Fibroblast of mammary gland (primary cell): Measurements from ENCODE around the gene PPARA.

ENCODE experiments used
- DNase-seq: peaks from one replicate; pipeline ENCODE4 v3.0.0-alpha.2; 2010; ENCODE audit warnings: low read depth
- H3K4me3 ChIP-seq: 2 replicates; pipeline ENCODE4 v1.5.1; 2011; ENCODE audit warnings: low read depth, mild to moderate bottlenecking, low read length, moderate library complexity; ENCODE audit not compliant: control insufficient read depth
- CTCF ChIP-seq: conservative IDR thresholded peaks from 2 replicates; pipeline ENCODE4 v1.5.1; 2011; ENCODE audit warnings: low read depth, low read length, inconsistent platforms; ENCODE audit not compliant: control insufficient read depth, insufficient read depth

Gene PPARA

GRCh38 chr22:46139895-46140350 lies 10.4 kb upstream of the PPARA start:
- no peak overlapping the region for H3K4me3 ChIP-seq
- DNase-seq: no peak
- TF ChIP-seq CTCF: no peak

DNA sequence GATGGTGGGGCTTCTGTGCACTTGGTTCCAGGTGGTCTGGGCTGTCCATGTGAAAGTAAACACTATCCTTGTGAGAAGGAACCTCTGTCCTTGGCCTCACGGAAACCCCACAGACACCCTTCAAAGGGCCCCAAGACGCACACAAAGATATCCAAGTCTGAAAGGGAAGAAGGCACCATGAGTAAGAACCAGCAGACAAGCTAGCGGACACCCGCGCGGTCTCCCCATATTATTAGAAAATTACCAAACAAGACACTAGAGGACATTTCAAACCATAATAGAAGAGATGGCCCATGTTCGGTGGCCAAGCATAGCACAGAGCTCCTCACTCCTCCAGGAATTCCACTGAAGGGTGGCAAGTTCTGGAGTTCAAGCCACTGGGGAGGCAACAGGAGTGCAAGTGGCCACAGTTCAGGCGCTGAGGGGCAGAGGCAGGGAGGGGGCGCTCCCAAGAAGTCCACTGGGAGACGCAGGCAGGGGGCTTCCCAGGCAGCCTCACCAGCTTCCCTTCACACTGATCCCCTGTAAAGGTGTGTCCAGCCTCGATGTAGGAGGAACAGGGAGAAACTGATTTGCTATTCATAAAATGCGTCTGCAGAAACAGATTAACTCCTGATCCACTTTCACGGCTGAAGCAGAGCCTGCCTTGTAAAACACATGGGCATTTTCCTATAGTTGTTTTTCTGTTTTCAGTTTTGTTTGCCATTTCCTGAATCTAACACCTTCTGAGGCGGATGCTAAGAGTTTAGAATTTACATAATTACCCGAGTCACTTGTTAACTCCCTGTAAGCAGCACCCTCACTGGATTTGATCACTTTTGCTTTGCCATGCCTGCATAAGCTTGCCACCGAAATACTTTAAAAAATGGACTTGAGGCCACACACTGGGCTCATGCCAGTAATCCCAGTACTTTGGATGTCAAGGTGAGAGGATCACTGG lies 9.1 kb upstream of the PPARA start:
- no peak for TF ChIP-seq CTCF
- no peak overlapping the region for H3K4me3 ChIP-seq
- no peak for DNase-seq

GRCh38 chr22:46142548-46143490 lies 7.5 kb upstream of the PPARA start:
- no peak overlapping the region for H3K4me3 ChIP-seq
- DNase-seq: no peak
- no peak for TF ChIP-seq CTCF

DNA sequence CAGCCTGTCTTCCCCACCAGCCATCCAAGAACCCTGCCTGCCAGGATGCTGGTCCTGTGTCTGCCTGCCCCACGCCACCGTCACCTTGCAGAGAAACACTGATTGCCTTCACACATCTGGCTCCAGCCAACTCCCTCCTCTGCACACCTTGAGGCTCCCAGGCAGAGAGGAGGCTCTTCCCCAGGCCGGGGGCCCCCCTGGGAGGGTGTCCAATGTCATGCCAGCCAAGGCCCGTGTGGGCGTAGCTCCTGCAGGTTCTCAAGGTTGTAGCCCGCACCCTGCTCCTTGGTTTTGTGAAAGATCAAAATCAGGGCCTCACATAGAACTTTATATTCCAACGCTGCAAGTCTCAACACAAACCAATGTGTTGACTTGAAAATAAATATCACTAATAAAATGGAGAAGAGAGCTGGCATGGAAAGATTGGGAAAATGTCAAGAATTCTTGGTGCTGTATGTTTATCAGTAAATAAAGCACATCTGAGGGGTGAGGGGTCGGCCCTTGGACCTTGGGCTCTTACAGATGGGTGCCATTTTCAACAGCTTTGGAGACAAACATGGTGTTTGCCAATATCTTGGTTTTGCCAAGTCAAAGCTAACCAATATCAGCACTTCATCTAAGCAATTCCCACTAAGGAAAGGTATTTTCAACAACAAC lies 6.7 kb upstream of the PPARA start:
- DNase-seq: no peak
- no peak for TF ChIP-seq CTCF
- H3K4me3 ChIP-seq: no peak overlapping the region

- H3K4me3 ChIP-seq: no peak overlapping the region
- TF ChIP-seq CTCF: no peak
- no peak for DNase-seq
Measured at GRCh38 chr22:46145361-46145851, 4.9 kb upstream of the PPARA start.

DNA sequence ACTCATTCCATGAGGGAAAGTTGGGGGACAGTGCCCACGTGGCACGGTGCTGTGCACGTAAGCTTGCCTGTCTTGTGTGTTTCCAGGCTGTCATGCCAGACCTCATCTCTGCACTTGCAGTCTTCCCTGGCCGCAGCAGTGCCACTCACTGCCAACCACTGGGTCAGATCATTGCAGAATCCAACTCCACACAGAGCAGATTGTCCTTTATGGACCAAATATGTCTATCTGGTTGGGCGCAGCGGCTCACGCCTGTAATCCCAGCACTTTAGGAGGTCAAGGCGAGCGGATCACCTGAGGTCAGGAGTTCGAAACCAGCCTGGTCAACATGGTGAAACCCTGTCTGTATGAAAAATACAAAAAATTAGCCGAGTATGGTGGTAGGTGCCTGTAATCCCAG lies 4.4 kb upstream of the PPARA start:
- DNase-seq: no peak
- H3K4me3 ChIP-seq: no peak overlapping the region
- TF ChIP-seq CTCF: no peak
